Sigmoid colon (tissue), 3 donors: Measurements from ENCODE around the gene WDR90.

Experiments used
- POLR2A ChIP-seq, 2 donors: fragments of 450-650 bp; IDR thresholded peaks; one replicate each; pipeline ENCODE4 v1.6.1; 2016; ENCODE audit warnings: antibody characterized with exemption in 2 of 2, mild to moderate bottlenecking in 2 of 2, moderate library complexity in 2 of 2
- TF ChIP-seq, protein P1 (sequence below), 4 experiments: fragments of 450-650 bp in 3 of 4; fragments of 200-600 bp in 1 of 4; IDR thresholded peaks; one replicate each; pipeline ENCODE4 v1.5.1; 2016 to 2019; ENCODE audit warnings: antibody characterized with exemption in 4 of 4, mild to moderate bottlenecking in 3 of 4, moderate library complexity in 2 of 4

DNA sequence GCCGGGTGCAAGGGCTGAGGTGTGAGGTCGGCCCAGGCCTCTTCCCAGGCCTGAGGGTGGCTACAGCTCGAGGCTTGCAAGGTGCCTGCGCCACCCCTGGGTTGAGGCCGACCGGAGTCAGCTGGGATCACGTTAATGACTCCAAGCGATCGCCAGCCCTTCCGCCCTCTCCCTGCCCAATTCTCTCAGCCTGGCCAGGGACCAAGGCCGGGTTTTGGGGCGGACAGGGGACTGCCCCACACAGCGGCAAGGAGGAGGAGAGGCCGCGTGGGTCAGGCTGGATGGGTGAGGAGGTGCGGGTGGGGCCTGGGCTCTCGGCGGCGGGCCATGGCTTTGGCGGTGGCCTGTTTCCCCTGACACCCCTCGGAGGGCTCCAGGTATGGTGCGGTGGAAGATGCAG, 44.2 kb downstream of the WDR90 start:
- TF ChIP-seq POLR2A (IDR thresholded peaks at IDR 0.05) = no peak
- TF ChIP-seq, protein P1, sequence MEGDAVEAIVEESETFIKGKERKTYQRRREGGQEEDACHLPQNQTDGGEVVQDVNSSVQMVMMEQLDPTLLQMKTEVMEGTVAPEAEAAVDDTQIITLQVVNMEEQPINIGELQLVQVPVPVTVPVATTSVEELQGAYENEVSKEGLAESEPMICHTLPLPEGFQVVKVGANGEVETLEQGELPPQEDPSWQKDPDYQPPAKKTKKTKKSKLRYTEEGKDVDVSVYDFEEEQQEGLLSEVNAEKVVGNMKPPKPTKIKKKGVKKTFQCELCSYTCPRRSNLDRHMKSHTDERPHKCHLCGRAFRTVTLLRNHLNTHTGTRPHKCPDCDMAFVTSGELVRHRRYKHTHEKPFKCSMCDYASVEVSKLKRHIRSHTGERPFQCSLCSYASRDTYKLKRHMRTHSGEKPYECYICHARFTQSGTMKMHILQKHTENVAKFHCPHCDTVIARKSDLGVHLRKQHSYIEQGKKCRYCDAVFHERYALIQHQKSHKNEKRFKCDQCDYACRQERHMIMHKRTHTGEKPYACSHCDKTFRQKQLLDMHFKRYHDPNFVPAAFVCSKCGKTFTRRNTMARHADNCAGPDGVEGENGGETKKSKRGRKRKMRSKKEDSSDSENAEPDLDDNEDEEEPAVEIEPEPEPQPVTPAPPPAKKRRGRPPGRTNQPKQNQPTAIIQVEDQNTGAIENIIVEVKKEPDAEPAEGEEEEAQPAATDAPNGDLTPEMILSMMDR (IDR thresholded peaks at IDR 0.05) = no peak
